IPS-11a (cell line): Measurements from ENCODE around the gene RYR1.
"Not testable (repeated sequence)": the region's sequence is repeated elsewhere in the genome, so short reads cannot be mapped to it uniquely, and the experiment has no call there.

ENCODE experiments used
- H3K4me3 ChIP-seq: one replicate; pipeline ENCODE4 v1.5.1; 2013; ENCODE audit warnings: low read depth, low read length, control low read depth

Gene RYR1

GRCh38 chr19:38602856-38603255 is 169.4 kb downstream of the RYR1 start:
- not testable (repeated sequence) for H3K4me3 ChIP-seq

- H3K4me3 ChIP-seq: no peak overlapping the region
Measured at GRCh38 chr19:38606131-38606530, 172.6 kb downstream of the RYR1 start.

GRCh38 chr19:38614289-38614688 is 180.8 kb downstream of the RYR1 start:
- H3K4me3 ChIP-seq: no peak overlapping the region

GRCh38 chr19:38615007-38615581 is 181.6 kb downstream of the RYR1 start:
- no peak overlapping the region for H3K4me3 ChIP-seq

- H3K4me3 ChIP-seq: no peak overlapping the region
Measured at GRCh38 chr19:38616265-38616664, 182.8 kb downstream of the RYR1 start.

GRCh38 chr19:38617283-38617763 is 183.8 kb downstream of the RYR1 start:
- H3K4me3 ChIP-seq: no peak overlapping the region

- peak within 1 kb of the TSS; percentile 51 for H3K4me3 ChIP-seq
Measured at GRCh38 chr19:38617764-38618589, 184.5 kb downstream of the RYR1 start, which contains the start of gene MAP4K1. TSS of gene MAP4K1 (minus strand) at chr19:38617953. CDS start at chr19:38617895, 58 bp downstream.

GRCh38 chr19:38618590-38619360 is 185.3 kb downstream of the RYR1 start, which contains the start of gene EIF3K:
TSS of gene EIF3K (plus strand) at chr19:38619188. CDS start at chr19:38619269, 81 bp downstream.
- peak within 1 kb of the TSS; percentile 98 for H3K4me3 ChIP-seq

- H3K4me3 ChIP-seq: peak overlapping the region; percentile 98
Measured at GRCh38 chr19:38619361-38620174, 186.1 kb downstream of the RYR1 start.

GRCh38 chr19:38624822-38625221 is 191.3 kb downstream of the RYR1 start:
- H3K4me3 ChIP-seq: no peak overlapping the region

GRCh38 chr19:38626401-38626800 is 192.9 kb downstream of the RYR1 start:
- H3K4me3 ChIP-seq: no peak overlapping the region

GRCh38 chr19:38629568-38629967 is 196.1 kb downstream of the RYR1 start:
- H3K4me3 ChIP-seq: no peak overlapping the region

GRCh38 chr19:38631301-38631700 is 197.8 kb downstream of the RYR1 start:
- H3K4me3 ChIP-seq: not testable (repeated sequence)

GRCh38 chr19:38631811-38632475 is 198.5 kb downstream of the RYR1 start:
- H3K4me3 ChIP-seq: not testable (repeated sequence)

GRCh38 chr19:38632476-38633213 is 199.2 kb downstream of the RYR1 start:
- H3K4me3 ChIP-seq: no peak overlapping the region

- no peak overlapping the region for H3K4me3 ChIP-seq
Measured at GRCh38 chr19:38634757-38635482, 201.4 kb downstream of the RYR1 start.

GRCh38 chr19:38635483-38636399 is 202.2 kb downstream of the RYR1 start:
- no peak overlapping the region for H3K4me3 ChIP-seq
